Prostate gland (tissue), 2 donors: Measurements from ENCODE around the gene EMILIN1. TPM values are rescaled to one million over a fixed set of nuclear protein-coding genes. Genes with fewer than 3 reads are reported as not detected.
A peak's percentile ranks its signal among the peaks of the same experiment; 100 is the strongest.

ENCODE experiments used
- DNase-seq: peaks from one replicate; pipeline ENCODE4 v3.0.0-alpha.2; 2019; ENCODE audit warnings: low spot score
- H3K27ac ChIP-seq, 2 donors: fragments of 200-600 bp; sonication (generic); 2 replicates each; pipeline ENCODE4 v1.5.1; 2017 to 2019
- H3K27me3 ChIP-seq: fragments of 200-600 bp; sonication (generic); replicated peaks from 2 replicates; pipeline ENCODE4 v1.5.1; 2019; ENCODE audit not compliant: insufficient read depth
- H3K36me3 ChIP-seq, 2 donors: fragments of 200-600 bp; sonication (generic); 1 replicate in 1 of 2; 2 replicates in 1 of 2; pipeline versions ENCODE4 v1.5.1 to v1.8.1; 2017 to 2019
- H3K4me1 ChIP-seq: fragments of 200-600 bp; sonication (generic); replicated peaks from 2 replicates; pipeline ENCODE4 v1.5.1; 2019
- H3K4me3 ChIP-seq, 2 donors: fragments of 200-600 bp; sonication (generic); 2 replicates each; pipeline ENCODE4 v1.5.1; 2017 to 2019
- H3K9me3 ChIP-seq: fragments of 200-600 bp; sonication (generic); 2 replicates; pipeline ENCODE4 v1.5.1; 2017
- POLR2A ChIP-seq: fragments of 450-650 bp; IDR thresholded peaks from one replicate; pipeline ENCODE4 v1.6.1; 2016; ENCODE audit warnings: antibody characterized with exemption, mild to moderate bottlenecking
- POLR2AphosphoS5 ChIP-seq: sonication (generic); formaldehyde crosslinking; IDR thresholded peaks from one replicate; pipeline ENCODE4 v1.6.1; 2017; ENCODE audit warnings: antibody characterized with exemption
- WGBS: methylation state at CpG from one replicate; pipeline ENCODE4 v1.1.5; 2018; 5-methylcytosine and 5-hydroxymethylcytosine counted together
- intact Hi-C: fragments of 100-400 bp; cut with DNase I; formaldehyde crosslinking; loops from one replicate; pipeline ENCODE4 v1.14.2; 2022
- total RNA-seq, 2 donors: library from RNA; depleted of rRNA; stranded (reverse); fragments of >200 nt; gene quantifications; one replicate each; pipeline ENCODE4 v1.1.0, GENCODE V29; 2016
- TF ChIP-seq, protein P1 (sequence below), 4 experiments: fragments of 200-600 bp in 2 of 4; fragments of 450-650 bp in 2 of 4; sonication (generic) in 2 of 4; IDR thresholded peaks; 1 replicate in 3 of 4; 2 replicates in 1 of 4; pipeline ENCODE4 v1.5.1; 2016 to 2019; ENCODE audit warnings: antibody characterized with exemption in 4 of 4, mild to moderate bottlenecking in 2 of 4, moderate library complexity in 2 of 4

EMILIN1 gene
- total RNA-seq, 2 donors from 2014 or later: 39.8 to 149 TPM

DNA sequence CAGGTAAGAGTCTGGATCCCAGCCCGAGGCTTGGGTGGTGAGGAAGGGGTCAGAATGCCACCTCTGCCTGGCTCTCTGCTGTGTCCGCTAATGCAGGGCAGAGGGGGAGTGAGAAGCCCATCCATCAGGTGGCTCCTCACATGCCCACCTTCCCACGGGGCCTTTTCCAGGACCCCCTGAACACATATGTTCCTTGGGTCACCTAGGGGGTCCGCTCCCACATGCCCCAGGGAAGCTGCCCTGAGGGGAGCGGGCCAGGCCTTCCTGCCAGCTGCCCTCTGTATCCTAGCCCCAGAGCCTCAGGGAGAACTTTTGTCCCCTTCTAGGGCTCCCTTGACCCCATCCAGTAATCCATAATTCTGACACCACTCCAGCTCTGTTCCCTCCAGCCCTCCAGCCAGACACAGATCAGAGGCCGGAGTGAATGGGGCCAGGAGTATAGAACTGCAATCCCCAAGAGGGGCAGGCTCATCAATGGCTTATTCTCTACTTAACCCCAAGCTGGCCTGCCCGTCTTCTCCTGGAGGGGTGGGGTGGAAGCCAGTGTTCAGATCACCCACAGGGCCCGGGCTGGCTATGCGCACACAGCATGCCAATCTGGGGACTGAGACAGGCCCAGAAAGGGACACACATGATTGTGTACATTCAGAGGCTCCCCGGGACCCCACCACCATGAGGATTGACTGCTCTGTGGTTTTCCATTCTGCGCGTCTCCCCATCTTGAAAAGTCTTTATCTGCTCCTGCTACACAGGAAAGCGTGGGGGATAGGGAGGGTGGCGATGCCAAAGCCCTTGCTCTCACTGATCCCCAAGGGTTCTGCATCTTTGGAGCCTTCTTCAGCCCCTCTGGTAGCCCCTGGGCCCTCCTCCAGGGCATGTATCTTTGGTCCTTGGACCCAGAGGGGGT, 1.1 kb downstream of the EMILIN1 start:
- WGBS: 68% methylated on average over 14 of the region's 14 CpGs
- DNase-seq: no peak

DNA sequence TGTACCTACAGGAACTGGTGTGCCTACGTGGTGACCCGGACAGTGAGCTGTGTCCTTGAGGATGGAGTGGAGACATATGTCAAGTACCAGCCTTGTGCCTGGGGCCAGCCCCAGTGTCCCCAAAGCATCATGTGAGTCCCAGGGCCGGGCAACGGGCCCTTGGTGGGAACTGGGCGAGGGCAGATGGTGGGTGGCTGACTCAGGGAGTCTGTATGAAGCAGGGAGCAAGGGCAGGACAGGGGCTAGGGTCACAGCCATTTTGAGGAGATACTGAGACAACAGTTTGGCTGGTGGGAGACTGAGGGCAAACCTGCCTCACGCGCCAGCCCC, 1.7 kb downstream of the EMILIN1 start:
- Histone ChIP-seq H3K27ac (peak overlapping the region; percentile 75 to 82), H3K27me3 (no peaks in the 10 kb centered on the region), H3K9me3 (no peaks in the 10 kb centered on the region), H3K36me3 (no peaks in the 10 kb centered on the region), H3K4me1 (peaks cover 7% of the 10 kb centered on the region), H3K4me3 (peak overlapping the region; percentile 29 to 35)
- no peak for DNase-seq
- 67% methylated on average over 7 of the region's 7 CpGs for whole genome bisulfite sequencing
- TF ChIP-seq POLR2AphosphoS5 (no peak), POLR2A (no peak)
- TF ChIP-seq, protein P1, sequence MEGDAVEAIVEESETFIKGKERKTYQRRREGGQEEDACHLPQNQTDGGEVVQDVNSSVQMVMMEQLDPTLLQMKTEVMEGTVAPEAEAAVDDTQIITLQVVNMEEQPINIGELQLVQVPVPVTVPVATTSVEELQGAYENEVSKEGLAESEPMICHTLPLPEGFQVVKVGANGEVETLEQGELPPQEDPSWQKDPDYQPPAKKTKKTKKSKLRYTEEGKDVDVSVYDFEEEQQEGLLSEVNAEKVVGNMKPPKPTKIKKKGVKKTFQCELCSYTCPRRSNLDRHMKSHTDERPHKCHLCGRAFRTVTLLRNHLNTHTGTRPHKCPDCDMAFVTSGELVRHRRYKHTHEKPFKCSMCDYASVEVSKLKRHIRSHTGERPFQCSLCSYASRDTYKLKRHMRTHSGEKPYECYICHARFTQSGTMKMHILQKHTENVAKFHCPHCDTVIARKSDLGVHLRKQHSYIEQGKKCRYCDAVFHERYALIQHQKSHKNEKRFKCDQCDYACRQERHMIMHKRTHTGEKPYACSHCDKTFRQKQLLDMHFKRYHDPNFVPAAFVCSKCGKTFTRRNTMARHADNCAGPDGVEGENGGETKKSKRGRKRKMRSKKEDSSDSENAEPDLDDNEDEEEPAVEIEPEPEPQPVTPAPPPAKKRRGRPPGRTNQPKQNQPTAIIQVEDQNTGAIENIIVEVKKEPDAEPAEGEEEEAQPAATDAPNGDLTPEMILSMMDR (IDR thresholded peaks at IDR 0.05): no peak
- intact Hi-C loops: loop anchor here (5.0 kb wide), 1 partner anchor 48 kb away; the partner anchor contains the start of gene TMEM214

More for the DNA sequence above, 1.1 kb downstream of the EMILIN1 start:
- intact Hi-C loops: loop anchor here (2.0 to 10.0 kb wide), 3 partner anchors 29 to 735 kb away; partner anchors contain the start of genes ADGRF3, AGBL5, SELENOI and TMEM214
- H3K36me3 ChIP-seq: no peaks in the 10 kb centered on the region
- no peaks in the 10 kb centered on the region for H3K9me3 ChIP-seq
- no peak for TF ChIP-seq POLR2AphosphoS5
- no peak for TF ChIP-seq POLR2A
- TF ChIP-seq, protein P1 (IDR thresholded peaks at IDR 0.05): no peak
- no peaks in the 10 kb centered on the region for H3K27me3 ChIP-seq
- peak overlapping the region; percentile 29 to 35 for H3K4me3 ChIP-seq
- H3K27ac ChIP-seq: peak overlapping the region; percentile 75 to 82
- peaks cover 7% of the 10 kb centered on the region for H3K4me1 ChIP-seq

DNA sequence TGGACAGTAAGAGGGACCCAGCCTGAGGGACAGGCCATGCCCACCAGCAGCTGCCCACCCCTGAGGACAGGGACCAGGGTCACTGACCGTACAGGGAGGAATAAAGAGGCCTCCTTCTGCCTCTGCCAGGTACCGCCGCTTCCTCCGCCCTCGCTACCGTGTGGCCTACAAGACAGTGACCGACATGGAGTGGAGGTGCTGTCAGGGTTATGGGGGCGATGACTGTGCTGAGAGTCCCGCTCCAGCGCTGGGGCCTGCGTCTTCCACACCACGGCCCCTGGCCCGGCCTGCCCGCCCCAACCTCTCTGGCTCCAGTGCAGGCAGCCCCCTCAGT, 2.2 kb downstream of the EMILIN1 start:
- intact Hi-C loops: loop anchor here (5.0 kb wide), 1 partner anchor 48 kb away; the partner anchor contains the start of gene TMEM214

DNA sequence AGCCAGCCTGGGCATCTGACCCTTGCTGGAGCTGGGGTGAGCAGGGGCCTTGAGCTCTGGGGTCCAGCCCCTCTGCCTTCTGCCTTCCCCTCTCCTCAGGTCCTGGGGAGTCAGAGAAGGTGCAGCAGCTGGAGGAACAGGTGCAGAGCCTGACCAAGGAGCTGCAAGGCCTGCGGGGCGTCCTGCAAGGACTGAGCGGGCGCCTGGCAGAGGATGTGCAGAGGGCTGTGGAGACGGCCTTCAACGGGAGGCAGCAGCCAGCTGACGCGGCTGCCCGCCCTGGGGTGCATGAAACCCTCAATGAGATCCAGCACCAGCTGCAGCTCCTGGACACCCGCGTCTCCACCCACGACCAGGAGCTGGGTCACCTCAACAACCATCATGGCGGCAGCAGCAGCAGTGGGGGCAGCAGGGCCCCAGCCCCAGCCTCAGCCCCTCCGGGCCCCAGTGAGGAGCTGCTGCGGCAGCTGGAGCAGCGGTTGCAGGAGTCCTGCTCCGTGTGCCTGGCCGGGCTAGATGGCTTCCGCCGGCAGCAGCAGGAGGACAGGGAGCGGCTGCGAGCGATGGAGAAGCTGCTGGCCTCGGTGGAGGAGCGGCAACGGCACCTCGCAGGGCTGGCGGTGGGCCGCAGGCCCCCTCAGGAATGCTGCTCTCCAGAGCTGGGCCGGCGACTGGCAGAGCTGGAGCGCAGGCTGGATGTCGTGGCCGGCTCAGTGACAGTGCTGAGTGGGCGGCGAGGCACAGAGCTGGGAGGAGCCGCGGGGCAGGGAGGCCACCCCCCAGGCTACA, 3.8 kb downstream of the EMILIN1 start:
- WGBS: 88% methylated on average over 34 of the region's 38 CpGs
- no peak overlapping the region for H3K4me3 ChIP-seq

More for the DNA sequence above, 2.2 kb downstream of the EMILIN1 start:
- peak overlapping the region; percentile 75 to 82 for H3K27ac ChIP-seq
- no peaks in the 10 kb centered on the region for H3K9me3 ChIP-seq
- H3K4me3 ChIP-seq: peak overlapping the region; percentile 29 to 35
- no peaks in the 10 kb centered on the region for H3K36me3 ChIP-seq
- TF ChIP-seq POLR2A (no peak), POLR2AphosphoS5 (no peak)
- TF ChIP-seq, protein P1 (IDR thresholded peaks at IDR 0.05): no peak
- H3K4me1 ChIP-seq: peaks cover 7% of the 10 kb centered on the region
- no peaks in the 10 kb centered on the region for H3K27me3 ChIP-seq
- WGBS: 88% methylated on average over 12 of the region's 14 CpGs
- no peak for DNase-seq

More for the DNA sequence above, 3.8 kb downstream of the EMILIN1 start:
- peak overlapping the region in 1 of 2 donors; percentile 82 for H3K27ac ChIP-seq
- no peaks in the 10 kb centered on the region for H3K36me3 ChIP-seq
- peaks cover 7% of the 10 kb centered on the region for H3K4me1 ChIP-seq
- TF ChIP-seq, protein P1 (IDR thresholded peaks at IDR 0.05): no peak
- no peak for TF ChIP-seq POLR2A
- no peak for TF ChIP-seq POLR2AphosphoS5
- intact Hi-C loops: loop anchor here (5.0 kb wide), 1 partner anchor 50 kb away; the partner anchor contains the start of gene TMEM214
- DNase-seq: no peak
- no peaks in the 10 kb centered on the region for H3K9me3 ChIP-seq
- H3K27me3 ChIP-seq: no peaks in the 10 kb centered on the region
